Astrocyte of the hippocampus (primary cell): Measurements from ENCODE around the gene DBT.

ENCODE experiments used
- DNase-seq: peaks from one replicate; pipeline ENCODE4 v3.0.0; 2011; ENCODE audit warnings: low read depth, low spot score

The DBT gene

DNA sequence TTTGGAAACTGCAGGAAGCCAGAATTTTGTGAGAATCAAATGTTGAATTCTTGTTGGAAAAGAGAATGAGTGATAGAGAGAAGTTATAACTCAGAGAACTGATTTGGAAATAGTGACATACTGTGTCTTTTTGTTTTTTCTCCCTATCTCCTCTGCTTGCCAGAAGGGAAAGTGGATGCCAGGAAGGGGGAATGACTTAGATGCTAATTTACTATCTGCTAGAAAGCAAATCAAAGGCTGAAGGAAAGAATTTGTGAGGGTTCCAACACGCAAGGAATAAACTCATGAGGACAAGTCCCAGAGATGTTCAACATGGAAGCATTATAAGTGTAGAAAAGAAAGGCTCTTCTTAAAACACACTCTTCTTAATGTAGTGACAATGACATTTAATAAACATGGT, 51.0 kb downstream of the DBT start:
- DNase-seq, result no peak

DNA sequence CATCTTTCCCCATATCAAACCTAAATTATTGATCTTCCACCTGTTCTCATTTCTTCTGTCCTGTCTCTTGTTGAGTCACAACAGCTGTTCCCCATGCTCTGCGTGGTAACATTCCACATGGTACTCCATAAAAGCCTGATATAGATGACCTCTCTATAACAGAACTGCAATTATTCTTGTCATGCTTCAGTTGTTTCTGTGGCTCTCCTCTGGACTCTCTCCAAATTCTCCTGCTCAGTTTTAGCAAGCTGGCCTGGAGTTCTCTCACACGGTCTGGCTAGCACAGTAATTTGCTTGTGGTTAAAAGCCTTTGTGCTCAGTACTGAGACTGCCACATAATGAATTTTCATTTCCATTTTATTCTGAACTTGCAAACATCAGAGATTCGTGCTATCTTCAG, 61.0 kb downstream of the DBT start:
- DNase-seq, result peak; percentile 97

DNA sequence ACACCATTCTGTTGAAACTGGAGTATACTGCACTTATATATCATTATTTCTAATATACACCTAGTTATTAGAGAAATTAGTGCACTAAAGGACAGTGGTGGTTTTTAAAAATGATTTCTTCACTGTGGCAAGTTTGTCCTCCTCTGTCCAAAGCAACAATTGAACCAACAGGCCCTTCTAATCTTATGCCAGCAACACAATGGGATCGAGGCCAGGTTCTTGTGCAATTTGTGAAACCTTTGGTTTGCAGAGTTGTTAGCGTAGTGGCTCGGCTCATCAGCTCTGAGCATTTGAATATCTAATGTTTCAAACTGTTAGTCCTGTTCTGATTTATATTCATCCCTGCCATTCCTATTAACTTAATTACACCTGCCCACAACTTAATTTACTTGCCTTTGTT, 61.7 kb downstream of the DBT start:
- peak; percentile 82 for DNase-seq

- DNase-seq, result no peak
Measured at GRCh38 chr1:100184536-100184935, 65.1 kb downstream of the DBT start.

GRCh38 chr1:100183370-100183769, 66.3 kb downstream of the DBT start:
- no peak for DNase-seq

DNA sequence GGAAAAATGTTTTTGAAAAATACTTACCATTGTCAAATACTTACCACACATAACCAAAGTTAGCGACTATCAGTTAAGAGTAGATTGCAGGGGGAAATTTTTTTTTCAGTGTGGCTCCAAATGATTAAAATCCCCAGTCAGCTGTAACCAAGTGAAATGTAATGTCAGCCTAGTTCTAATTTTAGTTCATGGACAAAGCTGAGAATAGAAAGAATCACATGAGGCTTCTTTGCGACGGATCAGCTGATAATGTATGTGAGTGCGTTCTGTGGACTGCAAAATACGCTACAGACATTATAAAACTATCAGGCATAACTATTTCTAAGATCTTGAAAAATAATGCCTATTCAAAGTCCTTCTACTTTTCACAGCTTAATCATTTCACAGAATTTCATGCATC, 71.5 kb downstream of the DBT start, which contains the start of gene LRRC39:
TSS of gene LRRC39 (minus strand) at position 166 of the 400 bp plus-strand sequence. CDS start 9,740 bp downstream, outside the sequence.
- no peak for DNase-seq

- no peak for DNase-seq
Measured at GRCh38 chr1:100177295-100178041, 72.2 kb downstream of the DBT start.

- DNase-seq, result no peak
Measured at GRCh38 chr1:100168051-100168450, 81.6 kb downstream of the DBT start.

- DNase-seq, result no peak
Measured at GRCh38 chr1:100164702-100165101, 84.9 kb downstream of the DBT start.

DNA sequence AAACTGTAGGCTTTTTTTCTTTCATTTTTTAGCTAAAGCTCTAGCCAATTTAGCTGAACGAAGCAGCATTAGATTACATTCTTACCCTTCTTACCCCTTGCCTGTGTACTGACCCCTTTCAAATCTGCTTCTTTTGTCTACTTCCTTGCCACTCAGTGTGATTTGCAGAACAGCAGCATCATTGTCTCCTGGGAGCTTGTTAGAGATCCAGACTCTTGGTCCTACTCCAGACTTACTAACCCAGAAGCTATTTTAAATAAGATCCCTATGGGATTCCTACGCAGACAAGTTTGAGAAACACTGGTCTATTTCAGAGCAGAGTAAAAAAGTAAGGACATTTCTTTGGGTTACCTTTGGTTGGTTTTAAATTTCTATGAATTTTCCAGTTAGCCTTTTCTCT, 85.4 kb downstream of the DBT start:
- peak; percentile 81 for DNase-seq

DNA sequence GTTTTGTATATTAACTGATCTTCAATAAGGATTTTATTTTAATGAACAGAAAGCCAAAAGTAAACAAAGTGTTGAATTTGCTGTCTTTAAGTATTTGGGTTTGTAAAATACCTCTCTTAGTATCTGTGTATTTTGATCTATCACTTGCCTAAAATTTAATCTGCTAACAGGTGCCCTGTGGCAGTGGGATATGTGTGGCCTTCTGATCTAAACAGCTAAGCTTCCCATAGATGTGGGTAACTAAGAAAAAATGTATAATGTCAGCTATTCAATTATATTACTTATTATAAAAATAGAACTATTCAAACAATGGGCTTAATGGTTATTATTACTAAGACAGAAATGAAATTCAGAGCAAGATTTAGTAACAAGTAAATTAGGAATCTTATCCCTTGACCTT, 86.8 kb downstream of the DBT start:
- DNase-seq, result no peak

DNA sequence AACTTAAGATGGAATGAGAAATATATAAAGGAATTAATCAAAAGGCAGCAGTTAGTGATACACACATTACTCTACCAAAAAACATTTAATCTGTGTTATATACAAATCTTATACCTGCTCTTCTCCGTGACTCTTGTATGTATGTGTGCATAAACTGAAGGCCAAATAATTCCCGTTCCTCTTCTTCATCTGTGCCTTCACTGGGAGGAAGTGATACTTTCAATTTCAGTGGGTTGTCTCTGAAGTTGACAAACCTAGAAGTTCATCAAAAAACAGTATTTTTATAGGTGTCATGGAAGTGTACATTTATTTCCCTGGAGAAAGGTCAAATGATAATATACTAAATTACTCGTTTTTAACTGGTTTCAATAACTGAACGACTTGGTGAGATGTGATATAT, 97.4 kb downstream of the DBT start:
- no peak for DNase-seq

DNA sequence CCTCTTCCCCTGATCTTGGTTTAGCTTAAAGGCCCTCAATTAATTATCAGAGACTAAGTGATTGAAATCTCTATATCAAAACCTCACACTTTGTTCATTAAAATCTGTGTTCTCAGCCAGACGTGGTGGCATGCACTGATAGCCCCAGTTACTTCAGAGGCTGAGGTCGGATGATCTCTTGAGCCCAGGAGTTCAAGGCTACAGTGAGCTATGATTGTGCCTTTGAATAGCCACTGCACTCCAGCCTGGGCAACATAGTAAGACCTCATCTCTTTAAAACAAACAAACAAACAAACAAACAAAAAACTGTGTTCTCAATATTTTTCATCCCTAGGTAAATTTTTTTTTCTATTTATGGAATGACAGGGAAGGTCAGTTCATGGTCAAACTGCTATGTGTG, 98.0 kb downstream of the DBT start:
- no peak for DNase-seq

- DNase-seq, result no peak
Measured at GRCh38 chr1:100147875-100148274, 101.8 kb downstream of the DBT start.

DNA sequence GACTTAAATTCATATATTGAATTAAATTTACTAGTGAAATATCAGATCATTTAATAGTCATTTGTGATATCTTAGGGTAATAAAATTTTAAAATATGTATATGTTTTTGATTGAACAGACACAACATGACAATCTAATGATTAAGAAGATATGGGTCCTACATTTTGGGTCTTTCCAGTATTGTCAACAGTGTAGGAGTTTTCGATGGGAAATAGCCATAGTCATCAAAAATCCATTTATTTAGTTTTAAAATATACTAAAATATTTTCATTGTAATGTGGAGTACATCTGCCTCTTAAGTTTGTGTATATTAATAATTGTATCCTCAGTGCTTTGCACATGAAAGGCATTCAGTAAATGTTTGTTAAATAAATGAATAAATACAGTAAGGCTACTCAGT, 102.7 kb downstream of the DBT start:
- DNase-seq, result no peak

GRCh38 chr1:100145116-100145515, 104.5 kb downstream of the DBT start:
- DNase-seq, result no peak

- DNase-seq, result no peak
Measured at GRCh38 chr1:100142343-100142742, 107.3 kb downstream of the DBT start.

- DNase-seq, result no peak
Measured at GRCh38 chr1:100141192-100141591, 108.4 kb downstream of the DBT start.

DNA sequence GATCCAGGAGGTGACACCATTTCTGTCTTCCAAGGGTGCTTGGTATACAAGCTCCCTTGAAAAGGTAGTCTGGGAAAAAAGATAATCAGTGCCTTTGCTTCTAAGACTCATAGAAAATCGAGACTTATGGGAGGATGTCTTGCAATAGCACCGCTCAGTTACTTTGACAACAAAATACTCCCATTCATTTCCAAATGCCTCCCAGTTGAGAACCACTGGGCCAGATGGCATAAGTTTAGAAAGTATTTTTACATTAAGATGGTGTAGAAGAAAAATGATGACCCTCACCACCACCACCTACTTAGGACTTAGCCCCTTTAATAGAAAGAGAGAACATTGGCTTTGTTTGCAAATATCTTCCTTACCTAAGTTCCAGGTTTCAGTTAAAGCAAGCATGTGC, 112.0 kb downstream of the DBT start:
- DNase-seq, result no peak
